Endothelial cell of umbilical vein (primary cell): ENCODE measurements around the gene MICB.

ENCODE experiments used
- JUN ChIP-seq: IDR thresholded peaks from 2 replicates; pipeline ENCODE4 v1.6.1; 2011; ENCODE audit warnings: borderline replicate concordance, low read depth; ENCODE audit not compliant: insufficient read length, insufficient read depth
- MYC ChIP-seq: IDR thresholded peaks from one replicate; pipeline ENCODE4 v1.6.1; 2011; ENCODE audit warnings: mild to moderate bottlenecking, low read depth, low read length
- POLR2A ChIP-seq: IDR thresholded peaks from 2 replicates; pipeline ENCODE4 v1.6.1; 2012; ENCODE audit warnings: low read depth, mild to moderate bottlenecking, control low read depth, low read length
- POLR2AphosphoS5 ChIP-seq: IDR thresholded peaks from 2 replicates; pipeline ENCODE4 v1.6.1; 2012; ENCODE audit warnings: low read depth, mild to moderate bottlenecking, control low read depth, low read length, moderate library complexity; ENCODE audit not compliant: insufficient read depth
- TF ChIP-seq, protein P1 (sequence below), 2 donors: IDR thresholded peaks; 1 replicate in 1 of 2; 2 replicates in 1 of 2; pipeline ENCODE4 v1.5.1; 2011; ENCODE audit warnings: low read length in 2 of 2, mild to moderate bottlenecking in 2 of 2, moderate library complexity in 2 of 2, control low read depth in 1 of 2, inconsistent platforms in 1 of 2, low read depth in 1 of 2; ENCODE audit not compliant: insufficient read depth in 1 of 2; ENCODE audit errors: extremely low read depth in 1 of 2
- TF ChIP-seq, protein P2 (sequence below): IDR thresholded peaks from 2 replicates; pipeline ENCODE4 v1.6.1; 2011; ENCODE audit not compliant: insufficient read depth, insufficient read length

- TF ChIP-seq POLR2A (no peak), POLR2AphosphoS5 (no peak), MYC (no peak), JUN (no peak)
- TF ChIP-seq, protein P1, sequence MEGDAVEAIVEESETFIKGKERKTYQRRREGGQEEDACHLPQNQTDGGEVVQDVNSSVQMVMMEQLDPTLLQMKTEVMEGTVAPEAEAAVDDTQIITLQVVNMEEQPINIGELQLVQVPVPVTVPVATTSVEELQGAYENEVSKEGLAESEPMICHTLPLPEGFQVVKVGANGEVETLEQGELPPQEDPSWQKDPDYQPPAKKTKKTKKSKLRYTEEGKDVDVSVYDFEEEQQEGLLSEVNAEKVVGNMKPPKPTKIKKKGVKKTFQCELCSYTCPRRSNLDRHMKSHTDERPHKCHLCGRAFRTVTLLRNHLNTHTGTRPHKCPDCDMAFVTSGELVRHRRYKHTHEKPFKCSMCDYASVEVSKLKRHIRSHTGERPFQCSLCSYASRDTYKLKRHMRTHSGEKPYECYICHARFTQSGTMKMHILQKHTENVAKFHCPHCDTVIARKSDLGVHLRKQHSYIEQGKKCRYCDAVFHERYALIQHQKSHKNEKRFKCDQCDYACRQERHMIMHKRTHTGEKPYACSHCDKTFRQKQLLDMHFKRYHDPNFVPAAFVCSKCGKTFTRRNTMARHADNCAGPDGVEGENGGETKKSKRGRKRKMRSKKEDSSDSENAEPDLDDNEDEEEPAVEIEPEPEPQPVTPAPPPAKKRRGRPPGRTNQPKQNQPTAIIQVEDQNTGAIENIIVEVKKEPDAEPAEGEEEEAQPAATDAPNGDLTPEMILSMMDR (IDR thresholded peaks at IDR 0.05; ENCODE audit: extremely low read depth in 1 of 2, insufficient read depth in 1 of 2, low read depth in 1 of 2, low read length in 2 of 2), result no peak
- TF ChIP-seq, protein P2, sequence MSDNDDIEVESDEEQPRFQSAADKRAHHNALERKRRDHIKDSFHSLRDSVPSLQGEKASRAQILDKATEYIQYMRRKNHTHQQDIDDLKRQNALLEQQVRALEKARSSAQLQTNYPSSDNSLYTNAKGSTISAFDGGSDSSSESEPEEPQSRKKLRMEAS, result no peak
These were observed 35.5 kb downstream of the MICB start for GRCh38 chr6:31533455-31533841.
